HG03520 (cell line): ENCODE data around the gene TMEM175.

Experiments
- ATAC-seq: cut with Tn5 transposase; IDR thresholded peaks from one replicate; pipeline ENCODE4 v1.9.1; 2021; ENCODE audit warnings: mild to moderate bottlenecking, moderate library complexity; ENCODE audit not compliant: unreplicated experiment

The TMEM175 gene

GRCh38 chr4:898869-899555 is 33.2 kb upstream of the TMEM175 start:
- ATAC-seq: no peak

DNA sequence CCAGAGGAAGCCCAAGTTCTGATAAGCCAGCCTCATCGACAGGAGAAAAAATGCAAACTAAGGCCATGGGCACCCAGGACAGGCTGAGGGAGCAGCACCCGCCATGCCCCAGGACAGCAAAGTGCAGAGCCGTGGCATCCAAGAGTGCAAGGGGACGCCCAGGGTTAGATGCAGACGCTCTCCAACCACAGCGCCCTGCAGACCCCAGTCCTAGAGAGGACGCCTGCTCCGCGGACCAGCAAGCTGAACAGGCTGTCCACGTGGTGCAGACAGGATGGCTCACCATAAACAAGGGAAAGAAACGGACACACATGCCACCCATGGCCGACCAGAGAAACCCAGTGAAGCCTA is 32.7 kb upstream of the TMEM175 start:
- ATAC-seq: no peak

- ATAC-seq: no peak
Observed at GRCh38 chr4:900073-900472, 32.2 kb upstream of the TMEM175 start.

DNA sequence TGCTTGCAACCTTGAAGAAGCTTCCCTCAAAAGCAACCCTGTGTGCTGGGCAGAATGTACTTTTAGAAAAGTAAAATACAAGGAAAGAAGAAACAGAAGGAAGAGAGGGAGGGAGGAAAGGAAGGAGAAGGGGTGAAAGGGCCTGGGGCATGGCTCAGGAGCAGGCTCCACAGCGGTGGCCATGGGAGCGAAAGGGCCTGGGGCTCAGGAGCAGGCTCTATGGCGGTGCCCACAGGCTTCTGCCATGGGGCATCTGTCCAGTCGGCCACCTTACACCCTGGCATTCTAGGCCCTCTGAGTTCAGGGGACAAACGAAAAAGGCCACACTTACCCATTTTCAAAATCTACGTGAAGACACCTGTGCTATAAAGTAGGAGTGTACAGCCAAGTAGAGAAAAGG is 31.5 kb upstream of the TMEM175 start:
- no peak for ATAC-seq

- ATAC-seq: no peak
Observed at GRCh38 chr4:901192-901910, 30.9 kb upstream of the TMEM175 start.

GRCh38 chr4:903066-904046 is 28.9 kb upstream of the TMEM175 start:
- ATAC-seq: no peak

DNA sequence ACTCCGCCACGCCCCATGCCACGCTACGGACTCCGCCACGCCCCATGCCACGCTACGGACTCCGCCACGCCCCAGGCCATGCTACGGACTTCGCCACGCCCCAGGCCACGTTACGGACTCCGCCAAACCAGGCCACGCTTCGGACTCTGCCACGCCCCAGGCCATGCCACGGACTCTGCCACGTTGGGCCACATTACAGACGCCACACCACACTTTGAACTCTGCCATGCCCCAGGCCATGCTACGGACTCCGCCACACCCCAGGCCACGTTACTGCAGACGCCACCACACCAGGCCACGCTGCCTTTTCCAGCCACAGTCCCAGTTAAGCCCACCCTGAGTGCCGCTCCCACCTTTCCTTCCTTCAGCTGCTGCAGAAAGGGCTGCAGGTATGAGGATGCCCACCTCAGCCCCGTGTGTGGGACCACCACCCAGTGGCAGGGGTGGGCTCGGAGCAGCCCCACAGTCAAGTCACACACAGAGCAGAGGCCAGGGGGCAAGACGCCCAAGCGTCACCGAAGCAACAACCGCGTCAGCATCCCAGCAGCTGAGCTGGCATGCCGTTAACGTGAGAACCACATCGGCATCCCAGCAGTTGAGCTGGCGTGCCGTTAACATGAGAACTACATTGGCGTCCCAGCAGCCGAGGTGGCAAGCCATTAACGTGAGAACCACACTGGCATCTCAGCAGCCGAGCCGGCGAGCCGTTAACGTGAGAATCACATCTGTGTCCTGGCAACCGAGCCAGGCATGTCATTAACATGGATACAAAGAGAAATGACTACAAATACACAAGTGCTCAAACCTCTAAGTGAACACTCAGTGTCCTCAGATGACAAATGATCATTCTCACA is 26.5 kb upstream of the TMEM175 start:
- ATAC-seq: no peak

- ATAC-seq: no peak
Observed at GRCh38 chr4:906339-907102, 25.7 kb upstream of the TMEM175 start.

- ATAC-seq: no peak
Observed at GRCh38 chr4:907103-907400, 25.2 kb upstream of the TMEM175 start.

GRCh38 chr4:907691-908425 is 24.4 kb upstream of the TMEM175 start:
- ATAC-seq: no peak

DNA sequence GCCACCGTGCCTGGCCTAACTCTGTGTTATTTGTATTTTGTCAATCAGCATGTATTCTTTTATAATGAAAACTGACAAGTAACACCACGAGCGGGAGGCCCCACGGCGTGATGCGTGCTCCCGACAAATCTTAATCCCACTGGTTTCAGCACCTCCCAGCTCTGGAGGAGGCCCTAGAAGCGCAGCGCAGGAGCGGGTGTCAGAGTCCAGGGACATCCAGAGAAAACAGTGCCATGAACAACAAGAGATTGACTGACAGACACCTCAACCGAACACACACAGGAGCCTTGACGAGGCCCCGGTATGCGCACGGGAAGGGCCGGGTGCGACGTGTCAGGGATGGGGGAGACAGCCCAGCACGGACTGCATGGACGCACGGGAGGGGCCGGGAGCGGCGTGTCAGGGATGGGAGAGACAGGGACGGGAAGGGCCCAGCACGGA is 23.1 kb upstream of the TMEM175 start:
- ATAC-seq: no peak

GRCh38 chr4:909821-910220 is 22.4 kb upstream of the TMEM175 start:
- no peak for ATAC-seq

DNA sequence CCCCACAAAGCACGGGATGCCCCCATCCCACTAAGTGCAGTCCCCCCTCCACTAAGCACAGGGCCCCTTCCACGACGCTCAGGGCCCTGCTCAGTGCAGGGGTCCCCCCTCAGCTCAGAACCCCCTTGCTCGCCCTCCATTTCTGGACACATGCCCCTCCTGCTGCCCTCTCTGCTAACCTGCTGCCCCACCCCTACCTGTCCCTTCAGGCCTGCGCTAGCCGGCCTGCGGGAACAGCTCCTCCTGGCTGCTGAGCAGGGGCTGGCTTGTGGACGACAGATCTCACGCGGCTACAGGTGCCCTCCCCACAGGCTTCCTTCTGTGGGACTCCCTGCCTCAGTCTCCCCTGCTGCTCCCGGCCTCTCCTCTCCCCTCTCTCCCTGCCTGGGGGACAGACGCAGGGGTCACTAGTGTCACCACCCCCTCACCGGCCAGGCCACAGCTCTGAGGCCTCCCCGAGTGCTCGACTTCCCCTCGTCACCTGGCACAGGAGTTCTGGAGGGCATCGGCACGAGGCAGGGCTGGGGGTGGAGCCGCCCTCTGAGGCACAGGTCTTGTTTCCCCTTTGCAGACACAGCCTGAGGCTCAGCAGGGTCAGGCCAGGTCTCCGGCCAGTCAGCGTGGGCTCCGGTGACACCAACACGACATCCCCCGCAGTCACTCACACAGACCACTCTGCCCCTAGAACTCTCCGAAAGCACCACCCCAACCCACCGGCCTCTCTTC is 21.7 kb upstream of the TMEM175 start:
- no peak for ATAC-seq

- no peak for ATAC-seq
Observed at GRCh38 chr4:911221-911751, 21.0 kb upstream of the TMEM175 start.

- ATAC-seq: no peak
Observed at GRCh38 chr4:911871-912490, 20.3 kb upstream of the TMEM175 start.

GRCh38 chr4:912548-913279 is 19.5 kb upstream of the TMEM175 start:
- no peak for ATAC-seq

DNA sequence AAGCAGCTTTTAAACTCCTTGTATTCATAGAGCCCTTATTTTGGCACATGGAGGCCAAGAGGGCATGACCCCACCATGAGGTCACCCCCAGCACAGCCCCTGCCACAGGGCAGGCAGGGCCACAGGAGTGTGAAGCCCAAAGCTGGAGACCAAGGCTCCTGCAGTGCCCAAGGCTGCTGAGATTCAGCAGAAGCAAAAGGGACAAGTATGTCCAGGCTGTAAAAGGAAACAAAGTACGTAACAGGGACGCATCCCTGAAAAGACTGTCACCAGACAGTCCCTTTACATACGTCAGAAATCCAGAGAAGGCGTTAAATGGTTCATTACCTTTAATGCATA is 19.0 kb upstream of the TMEM175 start:
- ATAC-seq: no peak
